HAP-1 (cell line): Measurements from ENCODE around the gene ACOX1.
A peak's percentile ranks its signal among the peaks of the same experiment; 100 is the strongest.

Experiments used
- DNase-seq, 2 experiments: peaks; one replicate each; pipeline ENCODE4 v3.0.0-alpha.2; 2016 to 2020; ENCODE audit warnings: low spot score in 2 of 2
- H3K27me3 ChIP-seq: fragments of 250-450 bp; sonication (Bioruptor Pico); 2 replicates; pipeline ENCODE4 v1.5.1; 2020; ENCODE audit warnings: low read depth, mild to moderate bottlenecking, moderate library complexity
- H3K36me3 ChIP-seq: fragments of 250-450 bp; sonication (Bioruptor Pico); replicated peaks from 2 replicates; pipeline ENCODE4 v1.5.1; 2020; ENCODE audit warnings: mild to moderate bottlenecking
- H3K4me1 ChIP-seq: fragments of 250-450 bp; sonication (Bioruptor Pico); 2 replicates; pipeline ENCODE4 v1.5.1; 2020; ENCODE audit warnings: mild to moderate bottlenecking
- H3K4me3 ChIP-seq: fragments of 250-450 bp; sonication (Bioruptor Pico); 2 replicates; pipeline ENCODE4 v1.5.1; 2020; ENCODE audit warnings: mild to moderate bottlenecking, moderate library complexity
- H3K9me3 ChIP-seq: fragments of 250-450 bp; sonication (Bioruptor Pico); 2 replicates; pipeline ENCODE4 v1.5.1; 2020; ENCODE audit warnings: mild to moderate bottlenecking, moderate library complexity
- in situ Hi-C: fragments of 300-500 bp; cut with MboI; formaldehyde crosslinking; loops from 3 replicates; pipeline ENCODE4 v1.14.3; 2020; ENCODE audit warnings: low sequenced_read_pairs, inconsistent platforms, mixed read lengths

Gene ACOX1

GRCh38 chr17:75897160-75898019, 81.6 kb downstream of the ACOX1 start:
- peaks cover 50% of the 10 kb centered on the region for H3K36me3 ChIP-seq
- in situ Hi-C loops = no loop called here

GRCh38 chr17:75896415-75897159, 82.4 kb downstream of the ACOX1 start, which contains the start of gene TRIM65:
Gene TRIM65, minus strand, starts transcription at chr17:75896951. Its CDS starts 14 bp downstream, at chr17:75896937.
- Histone ChIP-seq H3K36me3 (peaks cover 45% of the 10 kb centered on the region), H3K4me1 (peaks cover 3% of the 10 kb centered on the region; the same call in 1 of the 2 replicates), H3K27me3 (no peaks in the 10 kb centered on the region), H3K9me3 (no peaks in the 10 kb centered on the region), H3K4me3 (peak within 1 kb of the TSS; percentile 68)
- in situ Hi-C loops = no loop called here
- peak; percentile 69 to 82 for DNase-seq

More at GRCh38 chr17:75897160-75898019, 81.6 kb downstream of the ACOX1 start:
- DNase-seq = no peak
- no peaks in the 10 kb centered on the region for H3K27me3 ChIP-seq
- H3K9me3 ChIP-seq = no peaks in the 10 kb centered on the region
- peak overlapping the region; percentile 68 for H3K4me3 ChIP-seq
- peaks cover 3% of the 10 kb centered on the region; the same call in 1 of the 2 replicates for H3K4me1 ChIP-seq

- Histone ChIP-seq H3K9me3 (no peaks in the 10 kb centered on the region), H3K27me3 (no peaks in the 10 kb centered on the region), H3K4me3 (peak overlapping the region; percentile 68), H3K36me3 (peaks cover 45% of the 10 kb centered on the region), H3K4me1 (peaks cover 3% of the 10 kb centered on the region; the same call in 1 of the 2 replicates)
- peak in 1 of 2 experiments; percentile 71 for DNase-seq
- in situ Hi-C loops = no loop called here
These were observed 83.4 kb downstream of the ACOX1 start for GRCh38 chr17:75895370-75896155.

- Histone ChIP-seq H3K36me3 (peaks cover 40% of the 10 kb centered on the region), H3K4me1 (peaks cover 3% of the 10 kb centered on the region; the same call in 1 of the 2 replicates)
- in situ Hi-C loops = no loop called here
These were observed 84.8 kb downstream of the ACOX1 start for GRCh38 chr17:75894049-75894733.

GRCh38 chr17:75893305-75894048, 85.5 kb downstream of the ACOX1 start:
- no peak for DNase-seq
- peaks cover 3% of the 10 kb centered on the region; the same call in 1 of the 2 replicates for H3K4me1 ChIP-seq
- H3K36me3 ChIP-seq = peaks cover 33% of the 10 kb centered on the region
- no peaks in the 10 kb centered on the region for H3K27me3 ChIP-seq
- no peaks in the 10 kb centered on the region for H3K9me3 ChIP-seq
- in situ Hi-C loops = no loop called here
- H3K4me3 ChIP-seq = no peak overlapping the region

More at GRCh38 chr17:75894049-75894733, 84.8 kb downstream of the ACOX1 start:
- Histone ChIP-seq H3K27me3 (no peaks in the 10 kb centered on the region), H3K4me3 (no peak overlapping the region), H3K9me3 (no peaks in the 10 kb centered on the region)
- no peak for DNase-seq

GRCh38 chr17:75892556-75893224, 86.3 kb downstream of the ACOX1 start:
- peaks cover 3% of the 10 kb centered on the region; the same call in 1 of the 2 replicates for H3K4me1 ChIP-seq
- H3K9me3 ChIP-seq = no peaks in the 10 kb centered on the region
- no peaks in the 10 kb centered on the region for H3K27me3 ChIP-seq
- DNase-seq = no peak
- in situ Hi-C loops = no loop called here
- H3K4me3 ChIP-seq = no peak overlapping the region
- H3K36me3 ChIP-seq = peaks cover 25% of the 10 kb centered on the region

- in situ Hi-C loops = no loop called here
- no peaks in the 10 kb centered on the region for H3K9me3 ChIP-seq
- H3K36me3 ChIP-seq = peaks cover 21% of the 10 kb centered on the region
- DNase-seq = no peak
- H3K27me3 ChIP-seq = no peaks in the 10 kb centered on the region
- H3K4me3 ChIP-seq = no peak overlapping the region
- no peaks in the 10 kb centered on the region; the same call in 1 of the 2 replicates for H3K4me1 ChIP-seq
These were observed 87.1 kb downstream of the ACOX1 start for GRCh38 chr17:75891605-75892555.
